Measurements from ENCODE around the gene NR2F6.
"Not testable (repeated sequence)": the region's sequence is repeated elsewhere in the genome, so short reads cannot be mapped to it uniquely, and the experiment has no call there.

Gene NR2F6

GRCh38 chr19:17210296-17210695 is 35.4 kb downstream of the NR2F6 start:
- DNase-seq = no peak

DNA sequence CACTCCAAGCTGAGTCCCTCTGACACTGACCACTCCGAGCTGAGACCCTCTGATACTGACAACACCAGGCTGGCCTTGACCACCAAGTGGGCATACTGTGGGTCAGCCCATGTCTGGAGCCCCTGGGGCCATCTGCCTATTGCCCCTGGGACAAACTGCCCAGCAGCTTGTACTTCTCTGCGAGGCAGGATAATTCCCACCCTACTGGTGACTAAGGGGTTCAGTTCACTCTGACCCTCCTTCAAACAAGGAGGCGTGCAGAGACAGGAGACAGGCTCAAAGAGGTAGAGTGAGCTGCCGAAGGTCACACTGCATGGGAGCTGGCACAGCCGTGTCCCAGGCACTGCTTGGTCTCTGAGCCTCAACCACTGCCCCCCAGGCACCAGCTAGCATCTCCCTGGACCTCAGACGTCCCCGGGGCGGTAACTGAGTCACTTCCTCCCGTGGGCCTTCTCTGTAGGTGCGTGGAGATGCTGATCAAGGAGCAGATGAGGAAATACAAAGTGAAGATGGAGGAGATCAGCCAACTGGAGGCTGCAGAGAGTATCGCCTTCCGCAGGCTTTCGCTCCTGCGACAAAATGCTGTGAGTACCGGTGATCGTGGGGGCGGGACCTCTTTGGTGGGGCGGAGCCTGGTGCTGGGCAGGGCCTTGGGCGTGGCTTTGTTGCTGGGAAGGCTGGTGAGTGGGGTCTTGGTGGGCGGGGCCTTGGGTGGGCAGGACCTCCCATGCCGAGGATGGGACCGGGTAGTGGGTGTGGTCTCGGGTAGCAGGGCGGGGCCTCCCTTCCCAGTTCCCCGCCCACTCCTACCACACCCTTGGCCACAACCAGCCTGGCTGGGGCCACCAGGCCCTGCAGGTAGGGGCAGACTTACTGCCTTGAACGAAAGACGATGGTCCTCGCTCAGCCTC is 36.3 kb downstream of the NR2F6 start:
- no peak for DNase-seq

GRCh38 chr19:17206736-17207581 is 38.8 kb downstream of the NR2F6 start:
- DNase-seq = no peak

DNA sequence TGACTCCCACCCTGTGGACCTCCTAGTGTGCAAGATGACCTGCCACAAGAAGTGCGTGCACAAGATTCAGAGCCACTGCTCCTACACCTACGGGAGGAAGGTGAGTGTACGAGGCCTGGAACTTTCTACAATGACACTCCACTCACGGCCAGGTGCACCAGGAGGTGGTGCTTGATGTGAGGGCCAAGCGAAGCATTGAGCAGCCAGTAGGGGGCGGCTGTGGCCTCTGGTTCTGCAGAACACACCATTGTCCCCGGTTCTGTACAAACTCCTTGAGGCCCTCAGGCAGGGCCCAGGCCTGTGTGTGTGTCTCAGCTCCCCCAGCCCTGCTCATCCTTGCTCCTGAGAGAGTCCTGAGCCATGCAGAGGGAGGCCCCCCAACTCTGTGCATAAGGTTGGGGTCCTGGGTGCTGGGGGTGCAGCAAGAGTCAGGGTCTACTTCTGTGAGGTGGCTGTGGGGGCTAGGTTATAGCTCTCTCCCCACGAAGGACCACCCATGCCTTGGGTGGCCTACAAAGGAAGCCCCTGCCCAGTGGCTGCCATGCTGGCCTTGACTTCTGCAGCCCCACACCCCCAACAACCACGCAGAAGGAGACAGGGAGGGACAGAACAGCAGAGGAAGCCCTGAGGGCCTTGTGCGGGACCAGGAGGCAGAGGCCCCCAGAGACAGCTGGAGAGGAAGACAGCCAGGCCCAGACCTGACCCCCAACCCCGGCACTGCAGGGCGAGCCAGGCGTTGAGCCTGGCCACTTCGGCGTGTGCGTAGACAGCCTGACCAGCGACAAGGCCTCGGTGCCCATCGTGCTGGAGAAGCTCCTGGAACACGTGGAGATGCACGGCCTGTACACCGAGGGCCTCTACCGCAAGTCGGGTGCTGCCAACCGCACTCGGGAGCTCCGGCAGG is 40.2 kb downstream of the NR2F6 start:
- DNase-seq = peak; percentile 56

- no peak for DNase-seq
These were observed 43.0 kb downstream of the NR2F6 start for GRCh38 chr19:17202713-17203112.

GRCh38 chr19:17202249-17202648 is 43.5 kb downstream of the NR2F6 start:
- no peak for DNase-seq

- DNase-seq = no peak
These were observed 45.2 kb downstream of the NR2F6 start for GRCh38 chr19:17200408-17201079.

DNA sequence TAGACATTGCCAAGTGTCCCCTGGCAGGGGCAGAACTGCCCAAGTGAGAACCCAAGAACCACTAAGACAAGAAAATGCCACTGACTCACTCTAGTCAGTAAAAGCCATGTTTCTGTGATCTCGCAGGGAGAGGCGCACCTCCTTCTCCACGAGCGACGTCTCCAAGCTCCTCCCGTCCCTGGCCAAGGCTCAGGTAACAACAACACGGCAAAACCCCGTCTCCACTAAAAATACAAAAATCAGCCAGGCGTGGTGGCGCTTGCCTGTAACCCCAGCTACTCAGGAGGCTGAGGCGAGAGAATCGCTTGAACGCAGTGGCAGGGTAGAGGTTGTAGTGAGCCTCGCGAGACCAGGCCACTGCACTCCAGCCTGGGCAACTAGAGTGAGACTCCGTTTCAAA is 48.1 kb downstream of the NR2F6 start:
- DNase-seq = no peak

GRCh38 chr19:17196610-17197009 is 49.1 kb downstream of the NR2F6 start:
- no peak for DNase-seq

DNA sequence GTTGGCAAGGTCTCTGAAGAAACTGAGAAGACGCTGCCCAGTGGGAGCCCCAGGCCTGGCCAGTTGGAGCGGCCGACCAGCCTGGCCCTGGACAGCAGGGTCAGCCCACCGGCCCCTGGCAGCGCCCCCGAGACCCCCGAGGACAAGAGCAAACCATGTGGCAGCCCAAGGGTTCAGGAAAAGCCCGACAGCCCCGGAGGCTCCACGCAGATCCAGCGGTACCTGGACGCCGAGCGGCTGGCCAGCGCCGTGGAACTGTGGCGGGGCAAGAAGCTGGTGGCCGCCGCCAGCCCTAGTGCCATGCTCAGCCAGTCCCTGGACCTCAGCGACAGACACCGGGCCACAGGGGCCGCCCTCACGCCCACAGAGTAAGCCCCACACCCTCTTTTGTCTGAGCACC is 50.6 kb downstream of the NR2F6 start:
- DNase-seq = no peak

DNA sequence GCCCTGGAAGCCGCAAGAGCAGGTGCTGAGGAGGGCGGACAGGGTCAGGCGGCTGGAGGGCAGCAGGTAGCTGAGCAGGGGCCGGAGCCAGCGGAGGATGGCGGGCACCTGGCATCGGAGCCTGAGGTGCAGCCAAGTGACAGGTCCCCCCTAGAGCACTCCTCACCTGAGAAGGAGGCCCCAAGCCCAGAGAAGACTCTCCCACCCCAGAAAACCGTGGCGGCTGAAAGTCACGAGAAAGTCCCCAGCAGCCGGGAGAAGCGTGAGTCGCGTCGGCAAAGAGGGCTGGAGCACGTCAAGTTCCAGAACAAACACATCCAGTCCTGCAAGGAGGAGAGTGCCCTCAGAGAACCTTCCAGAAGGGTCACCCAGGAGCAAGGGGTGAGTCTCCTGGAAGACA is 51.1 kb downstream of the NR2F6 start:
- no peak for DNase-seq

DNA sequence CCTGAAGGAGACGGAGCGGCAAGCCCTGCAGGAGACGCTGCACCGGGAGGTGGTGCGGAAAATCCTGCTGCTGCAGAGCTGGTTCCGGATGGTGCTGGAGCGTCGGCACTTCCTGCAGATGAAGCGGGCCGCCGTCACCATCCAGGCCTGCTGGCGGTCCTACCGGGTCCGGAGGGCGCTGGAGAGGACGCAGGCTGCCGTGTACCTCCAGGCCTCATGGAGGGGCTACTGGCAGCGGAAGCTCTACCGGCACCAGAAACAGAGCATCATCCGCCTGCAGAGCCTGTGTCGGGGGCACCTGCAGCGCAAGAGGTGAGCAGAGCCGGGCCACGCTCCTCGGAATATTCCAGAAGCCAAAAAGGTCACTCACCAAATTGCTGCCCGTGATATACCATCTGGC is 53.0 kb downstream of the NR2F6 start:
- DNase-seq = no peak

- DNase-seq = not testable (repeated sequence)
These were observed 54.0 kb downstream of the NR2F6 start for GRCh38 chr19:17191736-17192135.

DNA sequence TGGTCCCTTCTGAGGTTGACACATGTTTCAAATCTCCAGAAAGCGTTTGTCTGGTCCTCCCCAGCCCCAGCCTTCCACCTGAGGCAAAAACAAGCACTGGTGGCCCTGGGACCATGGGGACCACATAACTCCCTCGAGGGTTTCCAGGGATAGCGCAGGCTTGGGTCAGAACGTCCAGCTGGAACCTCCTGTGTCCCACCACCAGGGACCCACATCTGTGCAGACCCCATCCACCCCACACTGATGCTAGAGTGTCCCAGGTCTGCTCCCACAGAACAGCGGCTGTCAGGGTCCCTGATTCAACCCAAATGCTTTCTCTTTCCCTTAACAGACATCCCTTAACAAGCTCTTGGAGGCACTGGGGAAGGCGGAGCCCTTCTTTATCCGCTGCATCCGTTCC is 60.1 kb downstream of the NR2F6 start:
- DNase-seq = no peak

DNA sequence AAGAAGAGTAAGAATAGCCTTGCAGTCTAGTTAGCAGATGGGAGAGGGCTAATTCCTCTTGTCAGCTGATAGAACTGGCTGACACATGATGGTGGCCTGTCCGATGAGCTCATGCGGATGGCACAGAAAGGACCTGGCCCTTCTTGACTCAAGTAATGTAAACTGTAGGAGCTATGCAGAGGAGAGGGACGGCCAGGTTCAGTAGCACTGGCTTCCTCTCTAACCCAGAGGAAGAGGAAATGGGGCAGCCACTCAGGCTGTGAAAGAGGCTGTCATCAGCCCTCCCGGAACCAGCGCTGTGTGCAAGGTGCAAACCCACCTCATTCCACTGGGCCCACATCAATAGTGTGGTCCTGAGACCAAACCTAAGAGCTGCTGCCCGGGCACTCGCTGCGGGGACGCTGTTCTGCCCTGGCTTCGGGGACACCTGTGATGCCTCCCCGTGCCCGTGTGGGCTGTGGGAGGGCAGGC is 61.3 kb downstream of the NR2F6 start:
- peak; percentile 43 for DNase-seq

- DNase-seq = no peak
These were observed 61.8 kb downstream of the NR2F6 start for GRCh38 chr19:17183858-17184321.

DNA sequence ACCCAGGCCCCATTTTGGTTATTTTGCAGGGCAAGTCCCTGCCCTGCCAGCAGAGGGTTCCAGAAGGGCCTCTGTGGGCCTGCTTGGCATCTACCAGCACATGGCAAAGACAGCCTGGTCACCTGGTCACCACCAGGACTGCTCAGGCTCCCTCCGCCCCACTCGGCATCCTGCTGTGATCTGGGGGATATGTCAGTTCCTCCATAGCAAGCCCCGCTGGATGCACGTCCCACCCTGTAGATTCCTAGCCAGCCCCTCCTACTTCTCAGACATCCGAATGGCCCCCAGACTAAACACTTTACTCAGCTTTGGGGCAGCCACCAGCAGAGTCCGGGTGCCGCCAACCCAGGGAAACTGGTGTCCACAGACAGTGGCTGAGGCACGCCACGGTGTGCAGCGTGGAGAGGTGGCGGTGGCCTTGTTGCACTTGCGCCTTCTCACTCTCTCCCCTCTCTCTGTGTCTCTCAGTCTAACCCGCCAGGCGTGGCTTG is 62.4 kb downstream of the NR2F6 start:
- DNase-seq = no peak

All from central memory CD4-positive, alpha-beta T cell (primary cell).